Astrocyte of the spinal cord (primary cell): Measurements from ENCODE around the gene CHKB.

Experiments
- DNase-seq: peaks from one replicate; pipeline ENCODE4 v3.0.0; 2011; ENCODE audit warnings: low read depth, low spot score
- H3K4me3 ChIP-seq: 2 replicates; pipeline ENCODE4 v1.5.1; 2011; ENCODE audit warnings: low read depth, mild to moderate bottlenecking, low read length, moderate library complexity
- in situ Hi-C: cut with HindIII; loops from 2 replicates; pipeline ENCODE4 v1.10.0; 2017; ENCODE audit warnings: low sequenced_read_pairs
- TF ChIP-seq, protein P1 (sequence below): IDR thresholded peaks from 2 replicates; pipeline ENCODE4 v1.5.1; 2012; ENCODE audit warnings: low read depth, mild to moderate bottlenecking, low read length, inconsistent platforms

CHKB gene

DNA sequence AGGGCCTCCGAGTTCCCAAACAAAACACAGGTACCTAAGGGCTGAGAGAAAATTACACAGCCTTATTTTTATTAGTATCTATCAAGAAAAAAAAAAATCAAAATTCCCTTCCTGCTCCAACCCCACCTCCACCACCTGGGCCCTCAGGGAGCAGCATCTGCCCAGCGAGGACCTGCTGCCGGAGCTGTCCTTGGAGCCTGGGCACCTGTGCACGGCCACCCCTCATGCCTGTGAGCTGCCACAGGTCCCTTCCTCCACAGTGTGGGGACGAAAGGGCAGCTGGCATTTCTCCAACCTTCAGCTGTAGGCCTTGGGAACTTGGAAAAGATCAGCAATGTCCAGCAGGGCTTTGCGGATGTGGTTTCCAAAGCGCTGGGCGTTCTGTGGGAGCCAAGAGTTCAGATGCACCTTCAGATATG, 13.6 kb downstream of the CHKB start:
- H3K4me3 ChIP-seq = no peak overlapping the region
- DNase-seq = no peak
- in situ Hi-C loops = no loop called here
- TF ChIP-seq, protein P1, sequence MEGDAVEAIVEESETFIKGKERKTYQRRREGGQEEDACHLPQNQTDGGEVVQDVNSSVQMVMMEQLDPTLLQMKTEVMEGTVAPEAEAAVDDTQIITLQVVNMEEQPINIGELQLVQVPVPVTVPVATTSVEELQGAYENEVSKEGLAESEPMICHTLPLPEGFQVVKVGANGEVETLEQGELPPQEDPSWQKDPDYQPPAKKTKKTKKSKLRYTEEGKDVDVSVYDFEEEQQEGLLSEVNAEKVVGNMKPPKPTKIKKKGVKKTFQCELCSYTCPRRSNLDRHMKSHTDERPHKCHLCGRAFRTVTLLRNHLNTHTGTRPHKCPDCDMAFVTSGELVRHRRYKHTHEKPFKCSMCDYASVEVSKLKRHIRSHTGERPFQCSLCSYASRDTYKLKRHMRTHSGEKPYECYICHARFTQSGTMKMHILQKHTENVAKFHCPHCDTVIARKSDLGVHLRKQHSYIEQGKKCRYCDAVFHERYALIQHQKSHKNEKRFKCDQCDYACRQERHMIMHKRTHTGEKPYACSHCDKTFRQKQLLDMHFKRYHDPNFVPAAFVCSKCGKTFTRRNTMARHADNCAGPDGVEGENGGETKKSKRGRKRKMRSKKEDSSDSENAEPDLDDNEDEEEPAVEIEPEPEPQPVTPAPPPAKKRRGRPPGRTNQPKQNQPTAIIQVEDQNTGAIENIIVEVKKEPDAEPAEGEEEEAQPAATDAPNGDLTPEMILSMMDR = no peak

DNA sequence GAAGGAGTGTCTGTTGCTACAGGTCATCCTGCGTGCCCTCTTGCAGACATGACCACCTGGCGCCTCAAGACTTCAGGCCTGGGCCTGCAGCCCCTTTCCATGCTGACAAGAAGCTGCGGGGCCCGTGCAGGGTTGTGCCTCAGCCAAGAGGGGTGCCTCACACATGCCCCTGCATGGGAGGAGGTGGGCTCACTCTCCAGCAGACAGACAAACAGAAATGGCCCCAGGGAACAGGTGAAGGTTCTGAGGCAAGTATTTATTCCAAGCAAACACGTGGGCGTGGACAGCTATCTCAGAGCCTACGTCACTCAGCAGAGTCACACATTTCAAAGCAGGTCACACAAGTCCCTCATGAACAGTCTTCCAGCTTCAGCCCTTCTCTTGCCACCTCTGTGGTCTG, 14.0 kb downstream of the CHKB start:
- in situ Hi-C loops = no loop called here
- DNase-seq = no peak
- TF ChIP-seq, protein P1 = no peak
- no peak overlapping the region for H3K4me3 ChIP-seq

DNA sequence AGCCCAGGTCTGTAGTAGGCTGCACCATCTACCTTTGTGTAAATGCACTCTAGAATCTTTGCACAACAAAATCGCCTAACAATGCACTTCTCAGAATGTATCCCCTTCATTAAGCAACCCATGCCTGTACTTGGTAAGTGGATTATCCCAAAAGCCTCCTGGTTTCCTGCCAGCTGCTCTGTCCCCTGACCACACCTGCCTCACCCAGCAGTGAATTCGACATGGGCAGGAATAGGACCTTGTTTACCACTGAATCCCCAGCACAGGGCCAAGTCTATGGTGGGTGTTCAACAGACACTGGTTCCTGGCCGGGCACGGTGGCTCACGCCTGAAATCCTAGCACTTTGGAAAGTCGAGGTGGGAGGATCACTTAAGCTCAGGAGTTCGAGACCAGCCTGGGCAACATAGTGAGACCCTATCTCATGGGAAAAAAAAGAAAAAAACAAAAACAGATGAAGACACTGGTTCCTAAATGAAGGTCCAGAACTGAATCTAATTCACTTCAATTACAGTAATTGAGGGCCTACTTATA, 14.9 kb downstream of the CHKB start:
- in situ Hi-C loops = no loop called here

DNA sequence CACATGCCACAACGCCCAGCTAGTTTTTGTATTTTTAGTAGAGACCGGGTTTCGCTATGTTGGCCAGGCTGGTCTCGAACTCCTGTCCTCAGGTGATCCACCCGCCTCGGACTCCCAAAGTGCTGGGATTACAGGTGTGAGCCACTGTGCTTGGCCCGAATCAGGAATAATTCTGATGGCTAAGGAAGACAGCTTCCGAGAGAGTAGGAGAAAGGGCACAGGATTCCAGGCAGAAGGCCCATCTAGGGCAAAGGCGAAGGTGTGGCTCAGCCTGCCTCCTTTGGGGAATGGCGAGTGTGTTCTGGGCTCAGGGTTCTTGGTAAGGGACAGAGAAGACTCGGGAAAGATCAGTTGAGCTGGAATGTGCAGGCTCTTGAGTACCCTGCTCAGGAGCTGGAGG, 18.4 kb downstream of the CHKB start:
- TF ChIP-seq, protein P1 = no peak
- H3K4me3 ChIP-seq = no peak overlapping the region
- in situ Hi-C loops = no loop called here
- no peak for DNase-seq

More for the DNA sequence above, 14.9 kb downstream of the CHKB start:
- TF ChIP-seq, protein P1 = no peak
- H3K4me3 ChIP-seq = no peak overlapping the region
- no peak for DNase-seq

GRCh38 chr22:50563413-50564160, 19.1 kb downstream of the CHKB start:
- H3K4me3 ChIP-seq = peak overlapping the region; percentile 51
- no peak for DNase-seq
- in situ Hi-C loops = no loop called here
- TF ChIP-seq, protein P1 = no peak

DNA sequence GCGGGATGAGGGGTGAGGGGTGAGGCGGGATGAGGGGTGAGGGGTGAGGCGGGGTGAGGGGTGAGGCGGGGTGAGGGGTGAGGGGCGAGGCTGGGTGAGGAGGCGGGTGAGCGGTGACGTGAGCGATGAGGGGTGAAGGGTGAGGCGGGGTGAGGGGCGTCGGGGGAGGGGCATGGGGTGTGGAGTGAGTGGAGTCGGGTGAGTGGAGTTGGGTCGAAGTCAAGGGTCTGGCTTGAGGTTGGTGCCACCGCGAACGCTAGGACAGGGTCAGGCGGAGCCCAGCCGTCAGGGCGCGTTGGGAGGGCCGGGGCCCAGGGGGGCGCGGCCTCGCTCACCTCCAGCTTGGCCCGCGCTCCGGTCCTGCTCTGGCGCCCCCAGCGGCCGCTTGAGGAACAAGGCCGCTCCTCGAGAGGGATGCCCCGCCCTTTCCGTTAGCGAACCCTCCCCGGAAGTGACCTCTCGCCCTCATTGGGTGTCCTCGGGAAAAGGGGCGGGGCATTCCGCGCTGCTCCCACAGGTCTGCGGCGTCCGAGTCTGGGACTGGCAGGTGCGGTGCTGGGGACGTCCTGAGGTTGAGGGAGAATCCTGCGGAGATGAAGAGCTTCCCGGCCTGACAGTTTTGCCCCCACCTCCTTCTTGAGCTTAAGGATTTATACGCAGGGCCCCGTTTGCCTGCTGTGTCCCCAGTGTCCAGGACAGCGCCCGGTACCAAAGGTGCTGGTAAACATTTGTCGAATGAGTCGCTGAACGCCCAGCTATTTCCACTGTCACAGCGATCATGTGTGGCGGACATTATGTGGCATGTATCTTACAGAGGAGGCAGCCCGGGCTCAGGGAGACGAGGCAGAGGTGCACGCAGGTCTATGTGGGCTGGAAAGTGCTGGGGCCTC, 19.9 kb downstream of the CHKB start, which contains the start of gene SYCE3:
SYCE3 (minus strand) TSS at position 397 of the 890 bp plus-strand sequence. CDS start 6,514 bp downstream, outside the sequence.
- DNase-seq = peak; percentile 81
- H3K4me3 ChIP-seq = peak within 1 kb of the TSS; percentile 51
- in situ Hi-C loops = no loop called here
- TF ChIP-seq, protein P1 = peak; percentile 83
